GM23248 (cell line): ENCODE measurements around the gene KCNN1.

ENCODE experiments used
- EZH2 ChIP-seq: fragments of 200-600 bp; sonication (generic); IDR thresholded peaks from 2 replicates; pipeline ENCODE4 v1.6.1; 2018; ENCODE audit warnings: antibody characterized with exemption, mild to moderate bottlenecking; ENCODE audit not compliant: insufficient read depth, poor library complexity, severe bottlenecking
- EZH2phosphoT487 ChIP-seq: fragments of 200-600 bp; sonication (generic); IDR thresholded peaks from 2 replicates; pipeline ENCODE4 v1.6.1; 2018; ENCODE audit warnings: antibody characterized with exemption, moderate library complexity, mild to moderate bottlenecking, low read depth; ENCODE audit not compliant: insufficient read depth

DNA sequence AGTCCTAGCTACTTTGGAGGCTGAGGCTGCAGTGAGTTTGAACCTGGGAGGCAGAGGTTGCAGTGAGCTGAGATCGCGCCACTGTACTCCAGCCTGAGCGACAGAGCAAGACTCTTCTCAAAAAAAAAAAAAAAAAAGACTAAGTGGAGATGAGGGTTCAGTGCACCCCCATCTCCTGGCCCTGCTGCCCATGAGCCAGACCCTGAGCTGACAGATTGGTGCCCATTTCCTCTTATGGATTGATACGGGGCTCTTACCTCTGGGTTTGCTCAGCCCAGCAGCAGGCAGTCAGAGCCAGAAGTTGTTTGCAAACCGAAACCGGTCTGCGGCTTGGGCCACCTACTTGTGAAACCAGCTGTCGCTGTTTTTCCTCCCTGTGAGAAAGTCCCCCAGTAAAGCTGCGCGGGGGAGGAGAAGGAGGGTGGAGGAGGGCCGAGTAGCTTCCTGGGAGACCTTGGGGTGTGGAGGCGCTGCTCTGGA is 78.0 kb downstream of the KCNN1 start:
- TF ChIP-seq EZH2 (no peak), EZH2phosphoT487 (no peak)
